Spinal cord (tissue), 10 donors: ENCODE measurements around the gene BCL10. TPM values are rescaled to one million over a fixed set of nuclear protein-coding genes. Genes with fewer than 3 reads are reported as not detected.
"Not testable (repeated sequence)": the region's sequence is repeated elsewhere in the genome, so short reads cannot be mapped to it uniquely, and the experiment has no call there.

Experiments used
- DNase-seq, 6 donors: peaks; one replicate each; pipeline versions ENCODE4 v3.0.0 to v3.0.0-alpha.2; 2013 to 2015; ENCODE audit warnings: low spot score in 6 of 6, low read depth in 4 of 6
- H3K27ac ChIP-seq: one replicate; pipeline ENCODE4 v1.5.1; 2013; ENCODE audit warnings: low read depth, low read length, control low read depth
- H3K27me3 ChIP-seq: one replicate; pipeline ENCODE4 v1.6.1; 2013; ENCODE audit warnings: low read length; ENCODE audit not compliant: control insufficient read depth, insufficient read depth
- H3K36me3 ChIP-seq: one replicate; pipeline ENCODE4 v1.6.1; 2013; ENCODE audit warnings: low read length; ENCODE audit not compliant: control insufficient read depth, insufficient read depth
- H3K4me1 ChIP-seq: one replicate; pipeline ENCODE4 v1.6.1; 2013; ENCODE audit warnings: low read length; ENCODE audit not compliant: control insufficient read depth, insufficient read depth
- H3K4me3 ChIP-seq: one replicate; pipeline ENCODE4 v1.5.1; 2013; ENCODE audit warnings: low read depth, low read length, control low read depth
- H3K9me3 ChIP-seq: one replicate; pipeline ENCODE4 v1.6.1; 2013; ENCODE audit warnings: low read length; ENCODE audit not compliant: control insufficient read depth, insufficient read depth
- WGBS: methylation state at CpG from one replicate; pipeline ENCODE4 v1.1.5; 2013; ENCODE audit warnings: missing lambda C conversion rate; ENCODE audit not compliant: insufficient coverage; 5-methylcytosine and 5-hydroxymethylcytosine counted together
- polyA plus RNA-seq, 2 donors: library from polyadenylated mRNA; unstranded; fragments of 120-200 nt; gene quantifications; one replicate each; pipeline ENCODE4 v1.2.1, GENCODE V29; 2013; ENCODE audit not compliant: insufficient read length in 2 of 2
- total RNA-seq, 2 donors: library from RNA; depleted of rRNA in 1 of 2; stranded (reverse); fragments of 120-200 nt in 1 of 2; fragments of >200 nt in 1 of 2; gene quantifications; one replicate each; pipeline versions ENCODE4 v1.2.3 to v1.2.4, GENCODE V29; 2013 to 2014
- donor health status: healthy.

BCL10 gene
- total and polyA plus RNA-seq, 4 donors: 12.9 to 22.7 (median 18.9) TPM

DNA sequence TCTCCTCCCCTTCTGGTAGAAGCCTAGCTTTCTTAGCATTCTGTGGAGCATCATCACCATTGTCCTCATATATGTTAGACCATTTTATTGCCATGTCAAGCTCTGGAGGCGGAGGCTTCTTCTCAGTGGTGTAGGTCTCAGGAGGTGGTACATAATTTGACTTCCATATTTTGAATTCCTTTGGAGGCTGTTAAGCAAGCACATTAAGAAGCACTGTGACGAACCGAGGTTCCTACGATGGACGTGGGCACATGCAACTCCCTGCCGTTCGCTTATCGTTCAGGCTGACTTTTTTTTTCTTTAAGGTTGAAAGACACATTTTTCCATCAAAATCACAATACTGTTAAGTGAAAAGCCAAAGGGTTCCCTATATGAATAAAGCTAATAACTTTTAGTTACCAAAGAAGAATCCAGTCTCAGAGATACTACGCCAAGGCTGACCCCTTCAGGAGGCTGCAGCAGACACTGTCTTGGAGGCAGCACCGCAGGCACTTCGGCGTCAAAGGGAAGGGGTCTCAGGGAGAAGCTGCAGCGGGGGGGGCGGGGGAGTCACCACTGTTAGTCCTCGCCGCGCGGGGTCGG lies 17.8 kb downstream of the BCL10 start:
- Histone ChIP-seq H3K4me1 (peaks cover 8% of the 10 kb centered on the region), H3K4me3 (peak overlapping the region; percentile 93), H3K27me3 (no peaks in the 10 kb centered on the region), H3K36me3 (peaks cover 11% of the 10 kb centered on the region), H3K27ac (no peak overlapping the region), H3K9me3 (no peaks in the 10 kb centered on the region)
- no peak for DNase-seq
- WGBS: 2% methylated on average over 11 of the region's 19 CpGs

DNA sequence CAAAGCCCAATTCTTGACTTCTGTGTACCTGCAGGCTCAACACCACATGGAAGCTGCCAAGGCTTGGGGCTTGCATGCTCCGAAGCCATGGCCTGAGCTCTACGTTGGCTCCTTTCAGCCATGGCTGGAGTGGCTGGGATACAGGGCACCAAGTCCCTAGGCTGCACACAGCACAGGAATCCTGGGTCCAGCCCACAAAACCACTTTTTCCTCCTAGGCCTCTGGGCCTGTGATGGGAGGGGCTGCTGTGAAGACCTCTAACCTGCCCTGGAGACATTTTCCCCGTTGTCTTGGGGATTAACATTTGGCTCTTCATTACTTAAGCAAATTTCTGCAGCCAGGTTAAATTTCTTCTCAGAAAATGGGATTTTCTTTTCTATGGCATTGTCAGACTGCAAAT lies 27.4 kb downstream of the BCL10 start:
- not testable (repeated sequence) for H3K4me3 ChIP-seq, H3K36me3 ChIP-seq, H3K9me3 ChIP-seq, H3K27ac ChIP-seq, DNase-seq, H3K27me3 ChIP-seq, H3K4me1 ChIP-seq
- 100% methylated on average over 2 of the region's 3 CpGs for WGBS

DNA sequence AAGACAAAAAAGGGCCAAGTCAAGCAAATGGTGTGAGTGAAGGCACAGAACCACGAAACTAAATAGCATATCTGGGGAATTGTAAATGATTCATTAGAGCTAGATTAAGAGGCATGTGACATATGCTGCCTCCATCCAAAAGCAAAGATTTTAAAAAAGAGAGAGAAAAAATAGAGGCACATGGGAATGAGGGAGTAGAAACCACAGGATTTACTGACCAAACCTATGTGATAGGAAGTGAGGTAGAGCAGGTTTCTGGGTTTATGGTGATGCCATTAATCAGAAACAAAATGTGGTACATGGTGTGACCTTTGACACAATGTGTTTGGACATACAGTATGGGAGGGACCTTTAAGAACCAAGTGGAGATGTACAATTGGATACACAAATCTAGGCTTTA lies 30.5 kb downstream of the BCL10 start:
- no peak overlapping the region for H3K4me3 ChIP-seq
- no CpG with 5 or more reads among the region's 1 CpG for WGBS
- no peaks in the 10 kb centered on the region for H3K27me3 ChIP-seq
- H3K36me3 ChIP-seq: no peaks in the 10 kb centered on the region
- no peaks in the 10 kb centered on the region for H3K4me1 ChIP-seq
- no peak overlapping the region for H3K27ac ChIP-seq
- no peaks in the 10 kb centered on the region for H3K9me3 ChIP-seq
- no peak for DNase-seq

DNA sequence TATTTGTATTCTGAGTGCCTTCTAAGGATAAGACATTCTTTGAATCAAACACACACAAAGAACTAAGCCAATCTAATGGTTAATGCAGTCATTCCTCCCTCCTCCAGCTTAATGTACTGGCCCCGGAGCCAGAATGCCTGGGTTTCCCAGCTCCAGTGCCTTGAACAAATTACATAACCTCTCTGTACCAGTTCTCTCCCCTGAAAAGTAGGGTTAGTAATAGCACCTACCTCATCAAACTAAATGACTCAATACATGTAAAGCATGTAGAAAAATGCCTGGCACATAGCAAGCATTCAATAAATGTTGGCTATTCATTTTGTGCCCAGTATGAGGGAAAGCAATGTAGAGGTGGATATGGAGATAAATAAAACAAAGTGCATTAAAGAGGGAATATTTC lies 31.0 kb downstream of the BCL10 start:
- Histone ChIP-seq H3K9me3 (no peaks in the 10 kb centered on the region), H3K36me3 (no peaks in the 10 kb centered on the region), H3K4me1 (no peaks in the 10 kb centered on the region), H3K27me3 (no peaks in the 10 kb centered on the region), H3K27ac (no peak overlapping the region), H3K4me3 (no peak overlapping the region)
- whole genome bisulfite sequencing: no CpG with 5 or more reads among the region's 1 CpG
- DNase-seq: no peak

DNA sequence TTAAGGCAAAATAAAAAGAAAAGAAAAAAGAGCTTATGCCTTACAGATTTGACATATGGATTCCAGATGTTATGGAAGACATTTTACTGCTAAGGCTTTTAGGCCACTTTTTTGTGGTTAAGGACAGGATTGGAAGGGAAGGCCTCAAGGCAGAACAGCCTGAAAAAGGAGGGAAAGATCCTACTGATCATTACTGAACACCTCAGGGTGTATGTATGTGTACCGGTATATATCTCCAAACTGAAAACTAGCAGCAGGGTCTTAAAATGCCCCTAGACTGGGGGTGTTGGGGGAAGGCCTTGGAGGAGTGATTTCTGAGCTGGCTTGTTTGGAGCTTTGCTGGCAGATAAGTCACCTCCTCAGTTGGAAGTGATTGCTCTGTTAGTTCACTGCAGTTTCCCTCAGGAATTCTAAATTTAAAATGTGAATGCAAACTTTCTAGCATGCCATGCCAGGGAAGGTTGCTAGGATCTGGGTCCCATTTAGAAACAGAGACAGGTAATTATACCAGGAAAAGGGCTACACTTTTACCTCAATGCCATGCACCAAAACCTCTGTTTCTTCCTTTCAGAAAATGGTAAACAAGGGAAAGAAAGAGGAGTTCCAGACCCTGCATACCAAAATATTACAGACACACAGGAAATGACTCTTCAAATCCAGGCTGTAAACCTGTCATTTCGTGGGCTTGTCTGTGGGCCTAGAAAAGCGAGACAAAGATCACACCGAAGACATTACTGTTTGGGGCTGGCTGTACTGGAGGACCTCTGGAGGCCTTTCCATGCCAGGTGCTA lies 32.0 kb downstream of the BCL10 start:
- Histone ChIP-seq H3K27ac (no peak overlapping the region), H3K36me3 (no peaks in the 10 kb centered on the region), H3K4me1 (no peaks in the 10 kb centered on the region), H3K4me3 (no peak overlapping the region), H3K27me3 (no peaks in the 10 kb centered on the region), H3K9me3 (no peaks in the 10 kb centered on the region)
- WGBS: 84% methylated on average over 4 of the region's 4 CpGs
- DNase-seq: no peak

DNA sequence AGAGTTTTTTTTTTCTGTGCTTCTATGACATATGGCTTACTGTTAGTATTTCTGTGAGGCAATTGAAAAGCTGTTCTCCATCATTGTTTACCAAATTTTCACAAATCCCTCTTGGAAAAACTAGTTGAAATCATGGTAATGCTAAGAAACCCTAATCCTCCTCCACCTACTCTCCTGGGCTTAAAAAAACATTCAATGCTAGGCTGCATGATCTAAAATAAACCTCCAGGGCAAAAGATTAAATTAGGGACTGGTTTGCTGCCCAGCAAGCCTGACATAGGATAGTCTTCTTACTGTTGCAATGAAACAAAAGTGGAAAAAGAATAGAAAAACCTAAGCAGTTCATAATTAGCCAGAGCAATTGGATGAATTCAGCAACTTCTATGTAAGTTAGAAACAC lies 33.1 kb downstream of the BCL10 start:
- H3K27ac ChIP-seq: no peak overlapping the region
- H3K4me1 ChIP-seq: no peaks in the 10 kb centered on the region
- no peaks in the 10 kb centered on the region for H3K27me3 ChIP-seq
- no peaks in the 10 kb centered on the region for H3K9me3 ChIP-seq
- no peak for DNase-seq
- H3K36me3 ChIP-seq: no peaks in the 10 kb centered on the region
- H3K4me3 ChIP-seq: no peak overlapping the region

DNA sequence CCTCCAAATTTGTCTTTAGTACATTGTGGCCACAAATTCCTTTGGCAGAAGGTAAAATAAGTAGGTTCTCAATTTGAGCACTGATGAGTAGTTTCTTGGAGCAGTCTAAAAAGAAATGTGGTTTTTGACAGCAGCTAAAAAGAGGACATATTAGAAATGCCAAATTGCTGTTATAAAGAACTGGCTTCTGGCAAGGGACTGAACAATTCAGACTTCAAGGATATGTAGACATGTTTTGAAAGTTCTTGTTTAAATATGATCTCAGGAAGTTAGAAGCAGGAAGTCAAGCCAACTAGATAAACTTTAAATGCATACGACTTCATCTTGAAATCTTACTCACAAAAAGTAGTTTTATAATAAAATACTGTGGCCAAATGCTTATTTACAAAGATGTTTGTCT lies 35.8 kb downstream of the BCL10 start:
- H3K4me3 ChIP-seq: no peak overlapping the region
- DNase-seq: no peak
- H3K27me3 ChIP-seq: no peaks in the 10 kb centered on the region
- no CpG with 5 or more reads among the region's 1 CpG for WGBS
- H3K36me3 ChIP-seq: no peaks in the 10 kb centered on the region
- H3K4me1 ChIP-seq: no peaks in the 10 kb centered on the region
- no peaks in the 10 kb centered on the region for H3K9me3 ChIP-seq
- H3K27ac ChIP-seq: no peak overlapping the region

DNA sequence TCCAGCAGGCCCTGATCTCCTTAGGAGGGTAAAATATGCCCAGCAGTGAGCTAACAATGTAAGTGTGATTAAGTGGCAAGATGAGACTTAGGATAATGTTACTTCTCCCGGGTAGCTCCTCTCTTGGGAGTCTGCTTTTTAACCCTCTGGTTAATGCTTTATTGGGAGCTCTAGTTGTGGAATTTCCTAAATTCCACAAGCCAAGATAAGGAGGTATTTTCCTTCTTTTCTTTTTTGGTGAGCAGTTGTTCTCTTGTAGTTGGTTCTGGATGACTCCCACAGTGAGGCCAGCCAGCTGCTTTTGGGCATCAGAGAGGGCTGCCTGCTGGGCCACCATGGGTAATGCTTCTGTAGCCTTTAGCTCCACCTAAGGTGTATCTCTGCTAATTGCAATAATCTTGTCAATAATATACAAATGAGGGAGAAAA lies 36.2 kb downstream of the BCL10 start:
- Histone ChIP-seq H3K4me3 (no peak overlapping the region), H3K9me3 (no peaks in the 10 kb centered on the region), H3K4me1 (no peaks in the 10 kb centered on the region), H3K27ac (no peak overlapping the region), H3K27me3 (no peaks in the 10 kb centered on the region), H3K36me3 (no peaks in the 10 kb centered on the region)
- WGBS: no CpG with 5 or more reads among the region's 1 CpG
- DNase-seq: no peak

DNA sequence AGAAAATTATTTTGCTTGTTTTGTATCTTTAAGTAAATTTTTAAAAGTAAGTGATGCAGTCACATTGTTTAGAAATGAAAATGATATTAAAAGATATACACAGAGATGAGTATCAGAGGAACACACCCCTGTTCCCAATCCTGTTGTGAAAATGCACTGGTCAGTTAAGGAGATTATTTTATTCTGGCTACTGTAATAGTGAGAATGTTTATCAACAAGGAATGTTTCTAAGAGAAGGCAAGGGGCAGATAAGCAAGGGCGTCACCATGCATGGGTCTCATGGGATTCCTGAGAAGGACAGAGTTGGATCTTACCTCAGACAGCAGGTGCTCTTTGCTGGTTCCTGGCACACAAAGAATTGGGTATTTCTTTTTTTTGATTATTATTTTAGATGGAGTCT lies 38.8 kb downstream of the BCL10 start:
- WGBS: 100% methylated on average over 1 of the region's 1 CpG
- no peak for DNase-seq
- H3K27ac ChIP-seq: no peak overlapping the region
- H3K27me3 ChIP-seq: no peaks in the 10 kb centered on the region
- no peaks in the 10 kb centered on the region for H3K36me3 ChIP-seq
- no peaks in the 10 kb centered on the region for H3K4me1 ChIP-seq
- no peak overlapping the region for H3K4me3 ChIP-seq
- no peaks in the 10 kb centered on the region for H3K9me3 ChIP-seq

DNA sequence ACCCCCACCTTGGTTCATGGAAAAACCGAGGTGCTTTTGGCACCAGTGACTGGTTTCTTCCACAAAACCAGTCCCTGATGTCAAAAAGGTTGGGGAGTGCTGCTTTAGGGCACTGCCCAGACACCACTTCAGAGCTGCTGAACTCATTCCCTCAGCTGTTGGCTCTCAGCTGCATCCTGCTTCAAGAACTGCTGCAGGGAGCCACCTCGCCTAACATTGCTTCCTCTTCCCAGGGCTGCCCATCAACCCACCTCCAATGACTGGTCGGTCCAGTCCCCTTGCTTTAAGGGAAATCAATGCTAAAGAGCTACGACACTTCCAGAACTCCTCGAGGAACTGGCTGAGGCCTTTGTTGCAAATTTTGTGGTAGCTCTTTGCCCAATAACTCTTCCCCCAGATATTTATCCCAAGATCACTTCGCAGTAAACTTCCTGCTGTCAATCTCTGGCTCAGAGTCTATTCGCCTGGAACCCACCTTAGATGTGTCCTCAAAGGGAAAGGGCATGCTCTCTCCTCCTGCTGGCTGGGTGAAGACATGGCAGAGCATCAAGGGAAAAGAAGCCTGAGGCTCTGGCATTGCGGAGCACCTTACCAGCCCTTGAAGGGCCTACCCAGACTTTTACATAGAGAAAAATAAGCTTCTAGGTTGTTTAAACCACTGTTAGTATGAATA lies 46.0 kb downstream of the BCL10 start:
- no peak overlapping the region for H3K4me3 ChIP-seq
- WGBS: 88% methylated on average over 5 of the region's 8 CpGs

More for the DNA sequence above, 46.0 kb downstream of the BCL10 start:
- DNase-seq: no peak
- H3K9me3 ChIP-seq: no peaks in the 10 kb centered on the region
- no peaks in the 10 kb centered on the region for H3K4me1 ChIP-seq
- no peaks in the 10 kb centered on the region for H3K36me3 ChIP-seq
- no peak overlapping the region for H3K27ac ChIP-seq
- no peaks in the 10 kb centered on the region for H3K27me3 ChIP-seq
